CD4-positive, alpha-beta T cell treated with Interleukin-4 for 1 hour (primary cell): ENCODE data around the gene TLL2.

Experiments
- DNase-seq, 2 donors: peaks; one replicate each; pipeline ENCODE4 v3.0.0-alpha.2; 2020 to 2022

TLL2 gene

GRCh38 chr10:96462606-96463151 is 51.0 kb downstream of the TLL2 start:
- no peak for DNase-seq

GRCh38 chr10:96460316-96460715 is 53.4 kb downstream of the TLL2 start:
- no peak for DNase-seq

GRCh38 chr10:96457341-96457740 is 56.4 kb downstream of the TLL2 start:
- no peak for DNase-seq

- DNase-seq = no peak
These were observed 57.4 kb downstream of the TLL2 start for GRCh38 chr10:96456296-96456840.

GRCh38 chr10:96453856-96454583 is 59.7 kb downstream of the TLL2 start:
- no peak for DNase-seq

- DNase-seq = no peak
These were observed 61.1 kb downstream of the TLL2 start for GRCh38 chr10:96452494-96453153.

- no peak for DNase-seq
These were observed 63.1 kb downstream of the TLL2 start for GRCh38 chr10:96450529-96451207.

- DNase-seq = no peak
These were observed 65.2 kb downstream of the TLL2 start for GRCh38 chr10:96448558-96448957.

GRCh38 chr10:96448021-96448457 is 65.7 kb downstream of the TLL2 start:
- DNase-seq = no peak

- no peak for DNase-seq
These were observed 66.6 kb downstream of the TLL2 start for GRCh38 chr10:96446966-96447596.

GRCh38 chr10:96441987-96442643 is 71.6 kb downstream of the TLL2 start:
- DNase-seq = no peak

GRCh38 chr10:96441322-96441885 is 72.3 kb downstream of the TLL2 start:
- DNase-seq = no peak

- no peak for DNase-seq
These were observed 73.1 kb downstream of the TLL2 start for GRCh38 chr10:96440361-96441292.

GRCh38 chr10:96439725-96440124 is 74.0 kb downstream of the TLL2 start:
- DNase-seq = no peak

- DNase-seq = no peak
These were observed 77.7 kb downstream of the TLL2 start for GRCh38 chr10:96436035-96436434.

GRCh38 chr10:96431211-96431970 is 82.3 kb downstream of the TLL2 start:
- DNase-seq = no peak

GRCh38 chr10:96427291-96427690 is 86.4 kb downstream of the TLL2 start:
- no peak for DNase-seq

GRCh38 chr10:96422525-96422924 is 91.2 kb downstream of the TLL2 start:
- DNase-seq = no peak

- DNase-seq = no peak
These were observed 91.7 kb downstream of the TLL2 start for GRCh38 chr10:96421995-96422394.
